ENCODE results near the gene ADSS2.
"Not testable (repeated sequence)": the region's sequence is repeated elsewhere in the genome, so short reads cannot be mapped to it uniquely, and the experiment has no call there.

The ADSS2 gene

DNA sequence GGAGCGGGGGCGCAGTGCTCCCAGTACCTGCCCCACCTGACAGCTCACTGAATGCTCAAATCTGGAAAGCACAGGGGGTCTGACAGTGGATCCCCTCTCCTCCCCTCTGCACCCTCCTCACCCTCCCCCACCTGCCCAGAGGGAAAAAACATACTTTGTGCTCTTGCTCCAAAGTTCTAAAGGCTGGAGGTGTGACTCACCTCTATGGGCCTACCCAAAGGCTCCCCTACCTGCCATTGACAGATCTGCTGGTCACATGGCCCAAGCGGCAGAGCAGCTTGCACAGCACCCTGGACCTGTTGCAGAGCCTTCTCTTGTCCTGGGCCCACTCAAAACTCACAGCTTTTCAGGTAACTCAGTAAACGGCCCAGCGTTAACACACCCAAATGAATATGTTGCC lies 55.7 kb downstream of the ADSS2 start:
- no peak for DNase-seq

DNA sequence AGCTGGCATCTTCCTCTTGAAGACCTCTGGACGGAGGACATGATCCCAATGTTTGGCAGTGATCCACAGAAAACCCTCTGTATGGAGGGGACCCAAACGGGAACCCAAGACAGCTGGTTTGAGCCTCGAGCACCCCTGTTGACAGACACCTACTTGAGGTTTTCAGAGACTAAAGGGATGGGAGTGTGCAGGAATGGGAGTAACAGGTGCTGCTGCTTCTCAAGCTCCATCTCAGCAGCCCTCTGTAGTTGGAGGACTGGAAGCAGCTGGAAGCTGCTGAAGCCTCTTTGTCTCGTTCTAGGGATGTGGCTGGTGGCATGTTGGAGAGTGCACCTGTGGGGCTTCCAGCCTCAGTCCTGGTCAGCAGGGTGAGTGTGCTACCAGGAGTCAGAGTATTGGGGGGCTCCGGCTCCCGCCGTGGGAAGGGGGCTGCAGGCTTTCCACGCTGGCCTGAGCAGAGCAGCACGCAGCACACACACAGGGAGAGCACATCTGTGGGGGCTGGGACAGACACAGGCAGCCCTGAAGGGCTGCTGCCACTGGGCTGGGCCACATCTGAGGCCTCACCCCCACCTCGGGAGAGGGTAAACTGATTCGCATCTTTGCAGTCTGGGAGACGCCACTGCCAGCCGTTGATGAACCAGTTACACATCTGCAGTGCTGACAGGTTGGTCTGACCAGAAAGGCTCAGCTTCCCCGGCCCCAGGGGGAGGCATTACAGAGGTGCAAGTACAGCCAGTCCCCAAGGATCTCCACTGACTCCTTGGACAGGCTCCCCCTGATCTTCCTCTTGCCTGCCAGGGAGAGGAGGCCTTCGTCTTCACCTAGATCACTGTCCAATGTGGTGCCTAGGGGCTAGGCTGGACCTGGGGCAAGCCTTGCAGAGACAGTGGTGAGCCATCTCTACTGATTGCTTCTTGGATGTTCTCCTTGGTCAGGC lies 56.6 kb downstream of the ADSS2 start:
- DNase-seq = no peak

DNA sequence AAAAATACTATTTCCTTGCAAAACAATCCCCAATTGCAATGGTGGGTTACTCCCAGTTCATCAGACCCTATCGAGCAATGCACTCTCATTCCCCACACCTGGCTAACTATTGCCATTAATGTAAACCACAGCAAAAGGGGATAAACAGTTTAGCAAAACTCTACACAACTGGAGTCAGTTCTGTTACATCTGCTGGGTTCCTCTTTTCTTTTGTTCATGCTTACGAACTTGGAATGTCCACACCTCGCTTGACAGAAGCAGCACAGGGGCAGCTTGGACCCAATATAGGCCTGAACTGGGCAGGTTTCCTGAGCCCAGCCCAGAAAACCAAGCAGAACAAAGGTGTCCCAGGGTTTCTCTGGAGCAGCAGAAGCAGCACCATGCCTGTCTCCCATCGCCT lies 57.4 kb downstream of the ADSS2 start:
- DNase-seq = no peak

DNA sequence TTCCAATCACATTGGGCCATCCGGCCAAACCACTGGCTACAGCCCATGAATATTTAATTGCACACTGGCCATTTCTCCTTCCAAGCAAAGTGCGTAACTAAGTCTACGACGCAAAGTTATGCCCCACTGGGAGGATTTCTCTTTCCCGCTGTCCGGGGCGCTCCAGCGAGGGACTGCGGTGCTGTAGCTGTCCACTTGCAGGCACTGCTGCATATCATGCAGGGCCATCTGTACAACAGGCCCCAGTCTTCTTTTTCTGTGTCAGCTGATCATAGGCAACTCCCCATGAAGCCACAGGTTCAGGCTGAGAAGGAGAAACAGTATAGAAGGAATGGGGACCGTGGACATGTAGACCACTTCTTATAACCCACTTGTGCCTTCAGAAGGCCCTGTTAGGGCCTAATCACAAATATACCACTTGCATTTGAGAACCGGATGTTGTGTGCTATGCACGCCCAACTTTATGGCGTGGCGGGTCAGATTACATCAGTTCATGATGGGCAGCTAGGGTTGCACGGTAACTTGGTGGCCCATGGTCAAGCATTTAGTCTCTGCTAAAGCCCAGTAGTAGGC lies 58.0 kb downstream of the ADSS2 start:
- no peak for DNase-seq

DNA sequence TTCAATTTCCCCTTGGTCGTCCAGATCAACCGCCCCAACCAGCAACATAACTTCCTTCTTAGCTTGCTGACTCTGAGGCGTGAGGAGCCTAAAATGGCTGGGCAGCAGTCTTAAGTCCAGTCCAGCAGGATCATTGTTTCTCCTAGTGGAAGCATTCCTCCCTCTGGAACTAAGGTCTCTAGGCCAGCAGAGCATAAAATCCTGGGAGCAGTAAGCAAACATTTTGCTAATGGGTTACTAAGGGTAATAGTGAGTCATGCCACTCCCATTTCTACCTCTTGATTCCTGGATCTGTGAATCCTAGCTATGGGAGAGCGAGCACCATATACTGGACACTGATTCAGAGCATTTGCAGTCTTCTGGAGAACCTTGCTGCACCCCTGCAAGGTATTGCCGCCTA lies 59.9 kb downstream of the ADSS2 start:
- DNase-seq = no peak

DNA sequence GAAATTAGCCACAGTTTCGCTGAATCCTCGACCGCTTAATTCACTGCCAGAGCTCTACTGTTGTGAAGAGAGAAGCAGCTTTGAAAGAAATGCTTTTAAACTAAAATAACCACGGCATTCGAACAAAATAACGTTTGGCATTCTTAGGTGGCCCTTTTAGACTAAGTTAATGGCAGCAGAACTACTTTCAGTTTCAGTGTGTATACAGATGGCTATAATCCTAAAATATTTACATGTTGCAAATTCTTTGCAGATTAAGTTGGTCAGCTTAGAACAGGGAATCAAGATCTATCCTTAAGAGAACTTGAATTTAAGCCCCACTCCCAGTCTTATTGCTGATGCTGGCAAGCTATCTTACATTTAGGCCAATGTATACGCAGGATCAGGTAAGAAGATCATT lies 62.7 kb downstream of the ADSS2 start:
- DNase-seq = no peak

DNA sequence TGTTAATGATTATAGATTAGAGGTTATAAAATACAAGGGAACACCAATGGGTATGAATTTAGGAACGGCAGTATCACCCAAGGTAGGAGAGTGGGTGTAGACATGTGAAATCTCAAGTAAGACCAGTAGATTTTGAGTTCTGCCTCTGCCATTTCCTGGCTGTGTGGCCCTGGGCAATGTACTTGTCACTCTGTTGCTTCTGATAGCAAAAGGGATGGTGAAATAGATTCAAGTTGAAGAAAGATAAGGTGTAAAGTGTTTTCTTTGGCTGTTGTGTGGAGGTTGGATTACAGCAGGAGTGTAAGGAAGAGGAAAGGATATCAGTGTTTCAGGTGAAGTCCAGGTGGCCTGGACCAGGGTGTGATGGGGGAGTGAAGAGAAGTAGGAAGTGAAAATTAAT lies 64.3 kb downstream of the ADSS2 start:
- DNase-seq = no peak

DNA sequence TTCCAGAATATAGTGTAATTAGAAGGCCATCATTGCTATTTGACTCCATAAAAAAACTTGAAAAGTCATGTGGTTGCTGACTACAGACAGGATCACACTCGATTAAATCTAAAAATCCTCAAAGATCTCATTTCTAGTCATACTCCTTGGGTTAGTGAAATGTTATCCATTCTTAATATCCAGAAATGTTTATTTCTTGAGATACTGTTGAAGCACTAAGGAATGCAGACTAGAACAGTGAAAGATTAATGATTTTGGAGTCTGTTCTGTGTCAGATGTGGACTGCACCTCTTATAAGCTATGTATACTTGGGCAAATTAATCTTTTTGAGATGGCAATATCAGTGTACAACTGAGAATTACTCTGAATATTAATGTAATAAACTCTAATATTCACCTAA lies 65.1 kb downstream of the ADSS2 start:
- no peak for DNase-seq

DNA sequence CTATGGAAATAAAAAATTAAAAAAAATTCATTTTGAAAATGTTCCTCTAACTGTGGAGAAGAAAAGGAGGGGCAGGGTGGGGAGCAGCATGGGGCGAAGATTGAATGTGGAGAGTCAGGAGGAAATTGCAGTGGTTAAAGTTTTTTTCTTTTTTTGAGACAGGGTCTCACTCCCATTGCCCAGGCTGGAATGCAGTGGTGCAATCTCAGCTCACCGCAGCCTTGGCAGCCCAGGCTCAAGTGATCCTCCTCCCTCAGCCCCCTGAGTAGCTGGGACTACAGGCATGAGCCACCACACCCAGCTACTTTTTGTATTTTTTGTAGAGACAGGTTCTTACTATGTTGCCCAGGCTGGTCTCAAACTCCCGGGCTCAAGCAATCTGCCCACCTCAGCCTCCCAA lies 67.6 kb downstream of the ADSS2 start:
- peak; percentile 34 for DNase-seq

DNA sequence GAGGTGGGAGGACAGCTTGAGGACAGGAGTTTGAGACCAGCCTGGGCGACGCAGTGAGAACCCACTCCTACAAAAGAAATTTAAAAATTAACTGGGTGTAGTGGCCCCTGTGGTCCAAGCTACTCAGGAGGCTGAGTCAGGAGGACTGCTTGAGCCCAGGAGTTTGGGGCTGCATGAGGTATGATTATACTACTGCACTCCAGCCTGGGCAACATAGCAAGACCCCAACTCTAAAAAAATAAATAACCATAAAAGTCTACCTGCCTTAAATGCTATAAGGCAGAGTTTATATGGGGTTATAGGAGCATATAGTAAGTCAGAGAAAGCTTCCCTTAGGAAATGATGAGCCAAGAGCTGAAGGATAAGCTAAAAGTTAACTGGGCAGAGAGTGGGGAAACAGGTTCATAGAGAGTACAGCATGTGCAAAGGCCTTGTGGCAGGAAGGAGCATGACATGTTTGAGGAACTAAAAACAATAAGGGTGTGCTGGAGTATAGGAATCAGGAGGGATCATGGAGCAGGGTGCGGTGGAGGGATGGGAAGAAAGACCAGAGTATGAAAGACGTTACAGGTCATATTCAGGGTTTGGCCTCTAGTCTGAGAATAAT lies 68.3 kb downstream of the ADSS2 start:
- no peak for DNase-seq

DNA sequence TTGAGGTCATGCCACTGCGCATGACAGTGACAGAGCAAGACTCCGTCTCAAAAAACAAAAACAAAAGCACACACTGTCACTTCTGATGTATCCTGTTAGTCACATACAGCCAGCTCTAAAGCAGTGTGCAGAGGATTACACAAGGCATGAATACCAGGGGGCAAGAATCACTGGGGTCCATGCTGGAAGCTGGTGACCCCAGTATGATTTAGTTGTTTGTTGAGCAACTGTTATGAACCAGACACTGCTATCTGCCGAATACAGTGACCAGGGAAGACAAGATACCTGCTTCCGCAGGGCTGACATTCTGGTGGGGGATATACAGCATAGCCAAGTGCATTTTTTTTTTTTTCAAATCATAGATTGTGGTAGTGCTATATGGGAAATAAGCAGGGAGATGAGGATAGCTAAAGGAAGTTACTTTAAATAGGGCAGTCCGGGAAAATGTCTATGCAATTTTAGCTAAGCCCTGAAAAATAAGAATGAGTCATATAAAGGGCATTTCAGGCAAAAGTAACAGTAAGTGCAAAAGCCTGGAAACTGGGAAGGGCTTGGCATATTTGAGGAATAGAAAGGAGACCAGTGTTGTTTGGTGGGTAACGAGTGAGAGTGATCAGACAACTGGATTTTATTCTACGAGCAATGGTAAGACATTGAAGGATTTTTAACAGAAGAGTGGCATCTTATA lies 69.7 kb downstream of the ADSS2 start:
- peak; percentile 81 for DNase-seq

DNA sequence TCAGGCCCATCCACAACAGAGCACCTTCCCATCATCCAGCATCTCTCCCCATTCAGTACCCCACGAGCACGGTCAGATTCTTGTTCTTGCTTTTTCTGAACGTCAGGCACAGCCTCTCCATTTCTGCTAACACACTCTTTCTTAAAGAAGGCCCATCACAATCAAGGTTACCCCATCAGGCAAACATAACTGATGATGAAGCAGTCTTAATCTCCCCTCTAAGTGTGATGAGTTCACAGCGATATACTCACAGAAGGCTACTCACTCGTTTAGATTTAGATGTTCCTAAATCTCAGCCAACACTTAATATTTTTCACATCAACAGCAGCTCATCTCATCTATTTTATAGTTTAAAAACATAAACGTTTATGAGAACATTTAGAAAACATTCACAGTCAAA lies 75.6 kb downstream of the ADSS2 start:
- DNase-seq = no peak

DNA sequence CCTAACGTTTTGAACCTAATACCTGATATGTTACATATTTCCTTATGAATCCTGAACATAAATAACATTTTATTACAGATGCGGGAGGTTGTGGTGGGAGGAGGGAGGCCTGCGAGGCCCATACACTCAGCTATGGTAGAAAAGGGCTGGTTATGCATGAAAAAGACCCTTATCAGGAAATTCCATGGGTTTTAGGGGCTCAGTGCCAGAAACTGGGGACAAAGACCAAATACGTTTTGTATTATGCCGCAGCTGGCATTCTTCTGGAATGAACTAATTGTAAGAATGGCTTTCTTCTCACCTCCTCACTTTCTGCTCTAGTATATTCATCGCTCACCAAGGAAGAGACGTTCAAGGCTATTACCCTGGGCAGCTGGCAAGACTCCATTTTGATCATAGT lies 76.7 kb downstream of the ADSS2 start:
- DNase-seq = no peak

DNA sequence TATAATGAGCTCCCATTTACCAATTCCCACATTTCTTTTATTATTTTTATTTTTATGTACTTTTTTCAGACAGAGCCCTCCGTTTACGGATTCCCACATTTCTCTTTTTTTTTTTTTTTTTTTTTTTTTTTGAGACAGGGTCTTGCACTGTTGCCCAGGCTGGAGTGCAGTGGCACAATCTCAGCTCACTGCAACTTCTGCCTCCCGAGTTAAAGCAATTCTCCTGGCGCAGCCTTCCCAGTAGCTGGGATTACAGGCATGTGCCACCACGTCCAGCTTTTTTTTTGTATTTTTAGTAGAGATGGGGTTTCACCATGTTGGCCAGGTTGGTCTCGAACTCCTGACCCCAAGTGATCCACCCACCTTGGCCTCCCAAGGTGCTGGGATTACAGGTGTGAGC lies 77.2 kb downstream of the ADSS2 start:
- not testable (repeated sequence) for DNase-seq

DNA sequence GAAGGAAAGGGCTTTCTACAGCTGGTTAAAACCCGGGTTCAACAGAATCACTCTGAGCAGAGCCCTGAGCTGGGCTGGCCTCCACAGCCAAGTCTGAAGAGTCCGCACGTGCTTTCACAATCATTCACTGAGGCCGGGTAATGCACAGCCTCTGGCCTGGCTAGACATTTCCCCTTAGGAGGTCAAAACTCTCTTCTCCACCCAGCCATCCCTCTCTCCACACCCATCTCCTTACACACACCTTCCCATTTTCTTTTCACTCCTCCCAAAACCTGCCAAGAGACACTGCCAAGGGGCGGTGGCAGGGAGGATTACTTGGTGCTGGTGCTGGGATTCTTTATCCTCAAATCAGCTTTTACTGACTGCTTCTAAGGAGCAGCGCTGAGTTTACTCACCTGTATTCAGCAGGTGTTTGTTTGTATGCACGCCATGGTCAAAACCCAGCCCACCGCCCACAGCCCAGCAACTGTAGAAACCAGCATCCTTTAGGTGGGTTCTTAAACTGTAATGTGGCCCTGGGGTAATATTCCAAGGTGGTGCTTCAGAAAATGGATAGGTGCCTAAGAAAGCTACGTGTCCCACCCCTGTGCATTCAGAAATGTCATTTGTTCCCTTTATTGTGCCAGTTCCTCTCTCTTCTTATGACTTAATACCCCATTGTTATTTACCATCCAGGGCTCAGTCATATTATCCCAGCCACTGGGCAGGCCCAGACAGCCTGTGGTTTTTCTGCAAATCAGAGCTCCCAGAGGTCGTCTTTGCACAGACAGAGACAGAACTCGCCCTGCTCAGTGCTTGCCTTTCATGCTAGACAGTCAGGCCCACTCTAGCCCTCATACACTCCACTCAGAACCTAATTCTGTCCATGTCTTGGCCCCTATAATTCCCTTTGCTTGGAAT lies 80.2 kb downstream of the ADSS2 start:
- DNase-seq = no peak

DNA sequence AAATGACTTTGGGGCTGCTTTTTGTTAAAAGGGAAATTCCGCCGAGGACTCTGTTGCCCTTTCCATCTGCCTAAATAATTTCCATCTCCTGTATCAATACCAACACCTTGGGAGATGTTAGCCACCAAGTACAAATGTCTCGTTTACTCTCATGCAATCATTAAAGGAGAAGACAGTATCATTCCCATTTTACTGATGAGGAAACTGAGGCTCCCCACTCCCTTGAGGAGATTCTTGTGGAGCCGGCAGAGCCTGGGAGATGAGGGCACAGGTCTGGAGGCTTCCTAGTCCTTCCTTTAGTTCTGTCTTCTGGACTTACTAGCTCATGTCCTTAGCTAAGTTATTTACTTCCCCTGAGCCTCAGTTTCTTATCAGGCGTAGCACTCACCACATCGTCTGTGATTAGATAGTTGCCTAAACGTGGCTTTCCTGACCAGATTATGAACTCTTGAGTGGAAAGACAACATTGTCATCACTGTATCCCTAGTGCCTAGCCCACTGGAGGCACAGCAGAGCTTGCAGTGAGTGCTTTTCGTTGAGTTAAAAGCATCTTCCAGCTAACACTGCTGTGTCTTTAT lies 81.6 kb downstream of the ADSS2 start:
- no peak for DNase-seq

DNA sequence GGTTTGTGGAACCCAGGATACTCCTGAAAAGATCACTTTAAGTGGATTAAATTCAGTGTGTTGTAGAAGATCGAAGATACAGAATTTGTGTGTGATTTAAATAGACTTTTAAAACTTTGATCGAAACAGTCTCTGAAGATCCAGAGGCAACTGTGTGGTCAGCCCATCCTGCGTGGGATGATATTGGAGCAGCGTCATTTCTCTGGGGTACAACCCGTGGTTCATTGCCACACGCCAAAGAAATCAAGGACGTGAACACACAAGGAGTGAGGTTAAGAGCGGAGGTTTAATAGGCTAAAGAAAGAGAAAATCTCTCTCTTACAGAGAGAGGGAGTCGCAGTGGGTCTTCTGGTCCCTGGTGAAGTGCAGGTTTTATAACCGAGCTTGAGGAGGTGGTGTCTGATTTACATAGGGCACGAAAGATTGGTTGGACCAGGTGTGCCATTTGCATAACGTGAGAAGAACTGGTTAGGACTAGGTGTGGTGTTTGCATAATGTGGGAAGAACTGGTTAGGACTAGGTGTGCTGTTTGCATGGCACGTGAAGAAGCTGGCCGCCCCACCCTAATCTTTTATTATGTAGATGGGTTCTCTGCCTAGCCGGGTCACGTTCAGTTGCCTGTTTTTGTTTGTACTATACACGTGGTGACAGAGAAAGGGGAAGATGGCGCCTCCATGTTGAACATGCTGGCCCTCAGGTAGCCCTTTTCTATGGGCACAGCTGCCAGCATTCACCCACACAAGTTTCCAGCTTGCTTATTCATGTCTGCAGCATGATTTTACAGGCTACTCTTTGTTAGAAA lies 82.3 kb downstream of the ADSS2 start:
- no peak for DNase-seq

DNA sequence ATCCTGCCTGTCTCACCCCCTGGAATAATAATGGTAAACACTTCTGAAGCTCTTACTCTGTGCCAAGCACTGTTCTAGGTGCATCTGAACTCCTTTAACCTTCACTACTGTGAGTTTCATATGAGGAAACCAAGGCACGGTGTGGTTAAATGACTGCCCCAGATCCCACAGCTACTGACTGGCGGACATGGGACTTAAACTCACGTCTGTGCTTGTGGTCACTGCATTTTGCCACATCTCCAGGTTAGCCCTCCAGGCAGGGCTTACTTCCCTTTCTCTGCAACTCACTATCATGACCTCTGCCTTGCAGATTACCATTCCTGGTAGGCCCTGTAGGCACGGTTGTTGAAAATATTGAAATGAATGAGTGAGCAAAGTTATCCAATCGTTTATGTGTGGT lies 83.4 kb downstream of the ADSS2 start:
- DNase-seq = no peak

DNA sequence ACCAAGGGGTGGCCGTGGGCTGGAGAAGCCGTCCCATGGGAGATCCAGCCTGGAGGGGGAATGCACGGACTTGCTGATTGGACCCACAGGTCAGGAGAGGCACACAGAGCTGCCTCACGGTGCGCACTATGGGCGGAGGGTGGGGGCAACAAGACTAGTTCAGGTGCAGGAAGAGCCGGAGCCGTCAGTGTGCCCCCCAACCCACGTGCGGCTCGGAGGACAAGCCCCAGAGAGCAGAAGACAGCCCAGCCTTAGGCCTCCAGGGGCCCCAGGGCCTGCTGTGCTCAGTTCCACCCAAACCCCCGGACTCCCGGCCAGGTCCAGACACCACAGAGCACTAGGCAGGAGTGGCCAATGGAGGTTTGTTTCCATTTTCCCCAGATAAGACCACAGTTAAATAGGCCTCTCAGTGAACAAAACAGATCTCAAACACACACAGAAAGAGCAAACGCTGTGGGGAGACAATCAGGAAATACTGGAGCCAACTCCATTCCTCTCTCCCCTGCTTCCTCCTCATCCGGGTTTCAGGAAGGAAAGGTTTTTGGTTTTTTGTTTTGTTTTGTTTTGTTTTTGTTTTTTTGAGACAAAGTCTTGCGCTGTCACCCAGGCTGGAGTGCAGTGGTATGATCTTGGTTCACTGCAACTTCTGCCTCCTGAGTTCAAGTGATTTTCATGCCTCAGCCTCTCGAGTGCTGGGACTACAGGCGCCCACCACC lies 84.2 kb downstream of the ADSS2 start:
- DNase-seq = no peak

DNA sequence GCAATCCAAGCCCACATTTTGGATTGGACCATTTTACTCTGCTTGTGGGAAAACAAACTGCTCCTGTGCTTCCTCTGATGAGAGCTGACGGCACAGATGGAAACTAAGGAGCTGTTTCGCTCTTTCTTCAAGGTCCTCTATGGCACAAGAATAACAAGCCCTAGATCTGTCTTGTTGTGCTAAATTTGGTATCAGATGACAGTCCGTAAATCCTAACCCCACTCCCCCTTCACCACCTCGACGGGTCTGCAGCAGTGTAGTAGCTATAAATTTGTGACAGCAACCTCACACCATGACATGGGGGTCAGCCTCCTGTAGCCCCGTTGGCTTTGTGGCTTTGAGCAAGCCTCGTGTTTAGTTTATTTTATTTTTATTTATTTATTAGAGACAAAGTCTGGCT lies 85.9 kb downstream of the ADSS2 start:
- DNase-seq = no peak
